ENCODE data around the gene MOB3C. TPM values are rescaled to one million over a fixed set of nuclear protein-coding genes. Genes with fewer than 3 reads are reported as not detected.

MOB3C gene
- total RNA-seq, 2 experiments from 2014 or later = 2.7 to 3.8 TPM

DNA sequence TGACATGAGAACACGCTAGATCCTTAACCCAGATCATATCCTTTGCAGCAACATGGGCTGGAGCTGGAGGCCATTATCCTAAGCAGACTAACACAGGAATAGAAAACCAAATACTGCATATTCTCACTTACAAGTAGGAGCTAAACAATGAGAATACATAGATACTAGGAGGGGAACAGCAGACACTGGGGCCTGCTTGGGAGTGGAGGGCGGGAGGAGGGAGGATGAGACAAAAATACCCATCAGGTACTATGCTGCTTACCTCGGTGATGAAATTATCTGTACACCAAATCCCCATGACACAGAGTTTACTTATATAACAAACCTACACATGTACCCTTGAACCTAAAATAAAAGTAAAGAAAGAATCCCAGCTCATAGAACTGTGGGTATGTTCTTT is 1.2 kb upstream of the MOB3C start:
- no TSS peak for BruUV-seq (replicated peaks)
- H3K79me2 ChIP-seq (ENCODE audit: insufficient read depth, low read depth, low read length) = no peaks in the 10 kb centered on the region
- H2AFZ ChIP-seq (ENCODE audit: low read length) = no peak overlapping the region; the same call in 1 of the 2 replicates
- no peak overlapping the region for H3K27ac ChIP-seq (ENCODE audit: low read depth, low read length, poor library complexity, severe bottlenecking)
- no peaks in the 10 kb centered on the region for H3K9me3 ChIP-seq (ENCODE audit: low read length)
- CTCF ChIA-PET (ENCODE audit: unreplicated experiment) = no interaction called here
- H4K20me1 ChIP-seq (ENCODE audit: insufficient read depth, low read length) = no peaks in the 10 kb centered on the region
- H3K4me2 ChIP-seq (ENCODE audit: low read length) = no peak overlapping the region
- POLR2A ChIA-PET = interaction anchor here (0.6 to 8.5 kb wide), 2 partner anchors 14 to 98 kb away, joined by 3 to 62 read pairs; partner anchors contain the start of gene MKNK1
- no peaks in the 10 kb centered on the region for H3K36me3 ChIP-seq (ENCODE audit: insufficient read depth, low read length)
- TF ChIP-seq EZH2phosphoT487 (IDR thresholded peaks at IDR 0.05; ENCODE audit: borderline replicate concordance, low read depth, low read length) = no peak
- TF ChIP-seq, protein P1, sequence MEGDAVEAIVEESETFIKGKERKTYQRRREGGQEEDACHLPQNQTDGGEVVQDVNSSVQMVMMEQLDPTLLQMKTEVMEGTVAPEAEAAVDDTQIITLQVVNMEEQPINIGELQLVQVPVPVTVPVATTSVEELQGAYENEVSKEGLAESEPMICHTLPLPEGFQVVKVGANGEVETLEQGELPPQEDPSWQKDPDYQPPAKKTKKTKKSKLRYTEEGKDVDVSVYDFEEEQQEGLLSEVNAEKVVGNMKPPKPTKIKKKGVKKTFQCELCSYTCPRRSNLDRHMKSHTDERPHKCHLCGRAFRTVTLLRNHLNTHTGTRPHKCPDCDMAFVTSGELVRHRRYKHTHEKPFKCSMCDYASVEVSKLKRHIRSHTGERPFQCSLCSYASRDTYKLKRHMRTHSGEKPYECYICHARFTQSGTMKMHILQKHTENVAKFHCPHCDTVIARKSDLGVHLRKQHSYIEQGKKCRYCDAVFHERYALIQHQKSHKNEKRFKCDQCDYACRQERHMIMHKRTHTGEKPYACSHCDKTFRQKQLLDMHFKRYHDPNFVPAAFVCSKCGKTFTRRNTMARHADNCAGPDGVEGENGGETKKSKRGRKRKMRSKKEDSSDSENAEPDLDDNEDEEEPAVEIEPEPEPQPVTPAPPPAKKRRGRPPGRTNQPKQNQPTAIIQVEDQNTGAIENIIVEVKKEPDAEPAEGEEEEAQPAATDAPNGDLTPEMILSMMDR (conservative IDR thresholded peaks at IDR 0.05; ENCODE audit: low read length) = no peak
- H3K4me3 ChIP-seq (ENCODE audit: low read depth, low read length, poor library complexity, severe bottlenecking) = no peak overlapping the region
- H3K4me1 ChIP-seq (ENCODE audit: insufficient read depth, low read length, poor library complexity, severe bottlenecking) = peaks cover 17% of the 10 kb centered on the region
- no peaks in the 10 kb centered on the region for H3K9me2 ChIP-seq (ENCODE audit: insufficient read depth, low read length)
- intact Hi-C loops (cut with micrococcal nuclease; ENCODE audit: unreplicated experiment) = no loop called here
- no peak for DNase-seq (ENCODE audit: low spot score)

DNA sequence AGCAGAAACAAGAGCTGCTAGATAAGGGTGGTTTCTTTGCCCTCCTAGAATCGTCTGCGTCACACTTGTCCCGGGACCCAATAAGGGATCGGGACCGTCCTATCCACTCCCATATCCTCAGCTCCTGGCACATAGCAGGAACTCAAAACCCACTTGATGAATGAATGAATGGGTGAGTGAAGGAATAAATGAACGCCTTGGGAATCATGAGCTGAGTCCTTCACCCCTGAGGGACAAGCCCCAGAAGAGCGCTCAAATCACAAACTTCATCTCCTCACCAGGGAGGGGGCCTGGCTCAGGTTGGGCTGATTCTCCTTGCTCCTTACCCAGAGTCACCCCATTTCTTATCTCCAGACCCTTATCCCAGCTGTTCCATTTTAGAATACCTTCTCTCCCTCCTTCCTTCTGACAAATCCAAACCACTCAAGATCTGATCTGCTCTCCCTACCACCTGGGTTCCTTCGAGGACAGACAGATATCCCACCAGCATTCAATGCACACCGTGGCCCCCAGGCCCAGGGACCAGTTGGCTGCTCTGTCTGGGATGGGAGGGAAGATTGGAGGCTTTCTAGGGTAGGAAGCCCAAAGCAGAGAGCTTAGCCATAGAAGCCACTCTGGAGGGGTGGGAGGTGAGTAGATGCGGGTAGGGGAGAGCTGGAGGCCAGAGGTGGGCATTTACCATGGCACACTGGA is 643 bp upstream of the MOB3C start:
- no peaks in the 10 kb centered on the region for H3K9me2 ChIP-seq (ENCODE audit: insufficient read depth, low read length)
- peak overlapping the region; percentile 78 for H3K4me2 ChIP-seq (ENCODE audit: low read length)
- no peak for TF ChIP-seq EZH2phosphoT487 (IDR thresholded peaks at IDR 0.05; ENCODE audit: borderline replicate concordance, low read depth, low read length)
- TF ChIP-seq, protein P1 (conservative IDR thresholded peaks at IDR 0.05; ENCODE audit: low read length) = no peak
- no peaks in the 10 kb centered on the region for H4K20me1 ChIP-seq (ENCODE audit: insufficient read depth, low read length)
- no peak for DNase-seq (ENCODE audit: low spot score)
- BruUV-seq (replicated peaks) = no TSS peak
- H3K4me1 ChIP-seq (ENCODE audit: insufficient read depth, low read length, poor library complexity, severe bottlenecking) = peaks cover 17% of the 10 kb centered on the region
- intact Hi-C loops (cut with micrococcal nuclease; ENCODE audit: unreplicated experiment) = no loop called here
- H2AFZ ChIP-seq (ENCODE audit: low read length) = peak overlapping the region; percentile 96; the same call in 1 of the 2 replicates
- no peaks in the 10 kb centered on the region for H3K9me3 ChIP-seq (ENCODE audit: low read length)
- no peaks in the 10 kb centered on the region for H3K79me2 ChIP-seq (ENCODE audit: insufficient read depth, low read depth, low read length)
- H3K27ac ChIP-seq (ENCODE audit: low read depth, low read length, poor library complexity, severe bottlenecking) = no peak overlapping the region
- no peaks in the 10 kb centered on the region for H3K36me3 ChIP-seq (ENCODE audit: insufficient read depth, low read length)
- H3K4me3 ChIP-seq (ENCODE audit: low read depth, low read length, poor library complexity, severe bottlenecking) = peak overlapping the region; percentile 79
- ChIA-PET CTCF (ENCODE audit: unreplicated experiment) (interaction anchor here (0.7 to 0.9 kb wide), 2 partner anchors 27 to 103 kb away, joined by 3 read pairs; no protein-coding TSS in a partner anchor), POLR2A (interaction anchor here (0.6 to 8.5 kb wide), 2 partner anchors 13 to 99 kb away, joined by 3 to 62 read pairs; partner anchors contain the start of gene MKNK1)

DNA sequence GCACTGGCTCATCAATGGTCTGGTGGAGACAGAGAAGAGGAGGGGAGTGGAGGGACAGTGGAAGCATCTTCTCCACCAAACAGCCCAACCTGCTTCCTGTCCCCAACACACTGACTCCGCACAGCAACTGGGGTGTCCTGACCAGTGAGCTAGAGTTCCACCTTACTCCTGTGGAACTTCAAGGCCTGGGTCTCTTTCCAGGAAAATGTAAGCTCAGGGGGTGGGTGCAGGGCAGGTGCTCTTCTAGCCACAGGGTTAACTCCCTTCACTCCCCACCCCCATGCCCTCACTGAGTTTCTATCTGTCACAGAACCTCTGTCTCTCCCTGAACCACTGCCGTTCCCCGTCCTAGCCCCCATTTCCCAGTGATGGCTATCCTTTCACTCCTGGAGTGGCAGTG is 876 bp downstream of the MOB3C start:
- peak; percentile 10 for DNase-seq (ENCODE audit: low spot score)
- Histone ChIP-seq H3K4me3 (ENCODE audit: low read depth, low read length, poor library complexity, severe bottlenecking) (peak overlapping the region; percentile 79), H3K27ac (ENCODE audit: low read depth, low read length, poor library complexity, severe bottlenecking) (no peak overlapping the region), H3K36me3 (ENCODE audit: insufficient read depth, low read length) (no peaks in the 10 kb centered on the region), H4K20me1 (ENCODE audit: insufficient read depth, low read length) (no peaks in the 10 kb centered on the region), H3K79me2 (ENCODE audit: insufficient read depth, low read depth, low read length) (no peaks in the 10 kb centered on the region), H3K4me1 (ENCODE audit: insufficient read depth, low read length, poor library complexity, severe bottlenecking) (peaks cover 17% of the 10 kb centered on the region), H3K9me3 (ENCODE audit: low read length) (no peaks in the 10 kb centered on the region), H3K4me2 (ENCODE audit: low read length) (peak overlapping the region; percentile 78), H3K9me2 (ENCODE audit: insufficient read depth, low read length) (no peaks in the 10 kb centered on the region), H2AFZ (ENCODE audit: low read length) (peak overlapping the region; percentile 96; the same call in 1 of the 2 replicates)
- intact Hi-C loops (cut with micrococcal nuclease; ENCODE audit: unreplicated experiment) = loop anchor here (1.0 kb wide), 1 partner anchor 104 kb away; the partner anchor contains the start of gene EFCAB14
- no TSS peak for BruUV-seq (replicated peaks)
- no peak for TF ChIP-seq EZH2phosphoT487 (IDR thresholded peaks at IDR 0.05; ENCODE audit: borderline replicate concordance, low read depth, low read length)
- TF ChIP-seq, protein P1 (conservative IDR thresholded peaks at IDR 0.05; ENCODE audit: low read length) = no peak
- POLR2A ChIA-PET = interaction anchor here (0.5 to 8.5 kb wide), 4 partner anchors 11 to 1817 kb away, joined by 3 to 62 read pairs (median 4); partner anchors contain the start of gene MKNK1
- CTCF ChIA-PET (ENCODE audit: unreplicated experiment) = interaction anchor here (0.6 kb wide), 1 partner anchor 60 kb away, joined by 3 read pairs; no protein-coding TSS in a partner anchor

Measured in OCI-LY7 (cell line).